Measurements from ENCODE around the gene TTC9C.
A peak's percentile ranks its signal among the peaks of the same experiment; 100 is the strongest.

The TTC9C gene, protein sequence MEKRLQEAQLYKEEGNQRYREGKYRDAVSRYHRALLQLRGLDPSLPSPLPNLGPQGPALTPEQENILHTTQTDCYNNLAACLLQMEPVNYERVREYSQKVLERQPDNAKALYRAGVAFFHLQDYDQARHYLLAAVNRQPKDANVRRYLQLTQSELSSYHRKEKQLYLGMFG

DNA sequence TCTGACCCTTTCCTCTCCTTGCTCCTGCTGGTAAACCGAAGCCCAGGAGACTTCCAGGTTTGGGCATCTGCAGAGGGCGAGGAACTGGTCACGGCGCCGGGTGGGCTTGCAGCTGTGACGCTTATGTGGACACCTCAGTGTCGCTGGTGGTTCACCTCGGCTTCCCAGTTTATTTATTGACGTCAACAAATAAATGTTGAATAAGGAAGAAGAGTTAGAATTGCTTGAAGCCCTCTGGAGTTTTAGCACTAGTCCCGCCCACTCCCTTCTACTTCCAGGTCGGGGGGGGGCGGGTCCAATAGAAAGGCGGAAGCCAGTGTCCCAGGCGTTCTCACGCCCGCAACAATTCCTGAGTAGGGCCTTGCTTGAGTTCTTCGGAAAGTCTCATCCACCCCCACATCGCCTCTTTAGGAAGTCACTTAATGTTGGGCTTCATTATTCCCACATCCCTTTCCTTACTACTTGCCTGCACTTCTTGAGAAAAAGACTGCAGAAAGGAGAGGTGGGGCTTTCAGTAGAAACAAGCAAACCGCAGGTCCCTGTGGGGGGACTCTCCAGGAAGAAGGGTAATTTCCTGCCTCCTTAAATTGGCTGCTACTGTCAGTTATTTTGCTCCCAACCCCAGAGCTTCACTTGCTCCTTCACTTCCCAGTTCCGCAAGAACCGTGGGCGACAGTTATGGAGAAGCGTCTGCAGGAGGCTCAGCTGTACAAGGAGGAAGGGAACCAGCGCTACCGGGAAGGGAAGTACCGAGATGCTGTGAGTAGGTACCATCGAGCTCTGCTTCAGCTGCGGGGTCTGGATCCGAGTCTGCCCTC lies at the start of gene TTC9C:
TTC9C (plus strand) TSS at position 316 of the 818 bp plus-strand sequence; CDS start at position 679, 363 bp downstream.
- H3K27ac ChIP-seq = peak within 1 kb of the TSS; percentile 99
- ChIA-PET POLR2A (ENCODE audit: low non-redundant PET) (interaction anchor here (0.7 to 1.8 kb wide), 4 partner anchors 26 to 106 kb away, joined by 3 to 8 read pairs (median 5); partner anchors contain the start of genes B3GAT3, C11orf98, CSKMT and POLR2G), CTCF (interaction anchor here (0.6 to 2.7 kb wide), 3 partner anchors 47 to 60 kb away, joined by 3 to 16 read pairs (median 4); no protein-coding TSS in a partner anchor)
- DNase-seq (ENCODE audit: low spot score) = peak; percentile 90
- TF ChIP-seq, protein P1, sequence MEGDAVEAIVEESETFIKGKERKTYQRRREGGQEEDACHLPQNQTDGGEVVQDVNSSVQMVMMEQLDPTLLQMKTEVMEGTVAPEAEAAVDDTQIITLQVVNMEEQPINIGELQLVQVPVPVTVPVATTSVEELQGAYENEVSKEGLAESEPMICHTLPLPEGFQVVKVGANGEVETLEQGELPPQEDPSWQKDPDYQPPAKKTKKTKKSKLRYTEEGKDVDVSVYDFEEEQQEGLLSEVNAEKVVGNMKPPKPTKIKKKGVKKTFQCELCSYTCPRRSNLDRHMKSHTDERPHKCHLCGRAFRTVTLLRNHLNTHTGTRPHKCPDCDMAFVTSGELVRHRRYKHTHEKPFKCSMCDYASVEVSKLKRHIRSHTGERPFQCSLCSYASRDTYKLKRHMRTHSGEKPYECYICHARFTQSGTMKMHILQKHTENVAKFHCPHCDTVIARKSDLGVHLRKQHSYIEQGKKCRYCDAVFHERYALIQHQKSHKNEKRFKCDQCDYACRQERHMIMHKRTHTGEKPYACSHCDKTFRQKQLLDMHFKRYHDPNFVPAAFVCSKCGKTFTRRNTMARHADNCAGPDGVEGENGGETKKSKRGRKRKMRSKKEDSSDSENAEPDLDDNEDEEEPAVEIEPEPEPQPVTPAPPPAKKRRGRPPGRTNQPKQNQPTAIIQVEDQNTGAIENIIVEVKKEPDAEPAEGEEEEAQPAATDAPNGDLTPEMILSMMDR (conservative IDR thresholded peaks at IDR 0.05; ENCODE audit: low read depth) = no peak

DNA sequence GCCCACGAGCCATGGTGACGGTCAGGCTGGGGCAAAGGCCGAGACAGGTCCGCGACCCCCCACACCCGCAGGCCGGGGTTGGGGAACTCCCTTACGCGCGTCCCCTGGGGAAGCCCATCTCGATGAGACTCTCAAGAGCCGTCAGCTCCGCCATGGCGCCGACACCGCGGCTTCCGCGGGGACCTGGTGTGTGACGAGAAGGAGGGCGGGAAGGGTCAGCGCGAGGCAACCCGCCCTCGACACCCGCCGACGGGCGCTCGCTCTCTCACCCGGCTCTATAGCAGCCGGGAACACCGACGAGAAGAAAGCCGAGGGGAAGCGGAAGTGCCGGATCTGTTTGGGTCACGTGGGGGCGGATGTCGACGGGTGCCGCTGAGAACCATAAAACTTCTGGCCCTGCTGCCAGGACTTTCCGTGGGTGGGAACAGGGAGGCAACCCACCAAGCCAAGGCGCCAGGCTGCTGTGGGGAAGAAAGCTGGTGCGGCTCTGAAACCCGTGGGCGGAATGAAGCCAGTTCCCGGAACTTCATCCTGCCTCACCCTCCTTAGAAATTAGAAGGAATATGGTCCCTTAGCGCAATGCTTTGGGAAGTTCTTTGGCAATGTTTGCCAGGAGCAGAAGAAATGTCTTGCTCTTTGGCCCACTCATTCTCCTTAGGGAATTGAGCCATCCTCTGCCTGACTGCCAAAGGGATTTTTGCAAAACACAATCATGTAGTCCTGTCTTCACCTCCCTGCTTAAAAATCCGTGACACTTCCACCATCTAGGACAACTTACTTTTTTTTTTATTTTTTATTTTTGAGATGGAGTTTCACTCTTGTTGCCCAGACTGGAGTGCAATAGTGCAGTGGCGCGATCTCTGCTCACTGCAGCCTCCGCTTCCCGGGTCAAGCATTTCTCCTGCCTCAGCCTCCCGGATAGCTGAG lies 49.3 kb upstream of the TTC9C start, which contains the start of gene UBXN1:
UBXN1 (minus strand) TSS at position 304 of the 927 bp plus-strand sequence; CDS start at position 154, 150 bp downstream.
- ChIA-PET POLR2A (ENCODE audit: low non-redundant PET) (interaction anchor here (0.9 to 1.1 kb wide), 2 partner anchors 30 to 47 kb away, joined by 4 to 6 read pairs; no protein-coding TSS in a partner anchor), CTCF (no interaction called here)
- DNase-seq (ENCODE audit: low spot score) = peak; percentile 79
- peak within 1 kb of the TSS; percentile 88 for H3K27ac ChIP-seq
- TF ChIP-seq, protein P1 (conservative IDR thresholded peaks at IDR 0.05; ENCODE audit: low read depth) = no peak

DNA sequence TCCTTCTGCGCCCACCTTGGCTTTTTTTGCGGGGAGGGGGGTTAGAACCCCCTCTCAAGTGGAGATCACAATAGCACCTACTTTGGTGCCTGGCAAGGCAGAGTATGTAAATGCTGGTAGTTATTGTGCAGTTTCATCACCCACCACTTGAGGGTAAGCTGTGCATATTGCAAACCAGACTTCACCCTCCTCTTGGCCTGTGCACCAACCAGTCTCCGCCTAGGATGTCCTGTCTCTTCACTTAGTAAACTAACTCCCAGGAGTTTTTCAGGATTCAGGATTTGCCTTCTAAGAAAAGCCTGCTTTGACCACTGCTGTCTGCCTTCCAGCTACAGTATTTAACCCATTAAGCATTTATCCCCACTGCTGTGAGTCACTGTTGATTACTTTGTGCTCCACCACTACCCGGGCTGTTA lies 47.5 kb upstream of the TTC9C start:
- DNase-seq (ENCODE audit: low spot score) = peak; percentile 69
- TF ChIP-seq, protein P1 (conservative IDR thresholded peaks at IDR 0.05; ENCODE audit: low read depth) = peak; percentile 71
- ChIA-PET POLR2A (ENCODE audit: low non-redundant PET) (interaction anchor here (0.5 to 1.1 kb wide), 4 partner anchors 11 to 80 kb away, joined by 4 to 8 read pairs (median 6); no protein-coding TSS in a partner anchor), CTCF (interaction anchor here (0.6 to 2.5 kb wide), 9 partner anchors 8 to 538 kb away, joined by 3 to 17 read pairs (median 6); partner anchors contain the start of genes HNRNPUL2, LRRN4CL and TTC9C)
- H3K27ac ChIP-seq = peak overlapping the region; percentile 88

DNA sequence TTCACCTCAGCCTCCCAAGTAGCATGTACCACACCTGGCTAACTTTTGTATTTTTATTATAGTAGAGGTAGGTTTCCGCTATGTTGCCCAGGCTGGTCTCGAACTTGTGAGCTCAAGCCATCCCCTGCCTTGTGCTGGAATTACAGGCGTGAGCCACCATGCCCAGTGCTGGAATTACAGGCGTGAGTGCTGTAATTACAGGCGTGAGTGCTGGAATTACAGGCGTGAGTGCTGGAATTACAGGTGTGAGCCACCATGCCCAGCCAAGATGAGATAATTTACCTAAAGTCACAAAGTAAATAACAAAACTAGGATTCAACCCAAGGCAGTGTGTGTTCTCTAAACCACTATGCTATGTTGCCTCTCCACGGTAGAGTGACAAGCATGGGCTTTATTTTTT lies 45.8 kb upstream of the TTC9C start:
- H3K27ac ChIP-seq = no peak overlapping the region
- DNase-seq (ENCODE audit: low spot score) = no peak
- TF ChIP-seq, protein P1 (conservative IDR thresholded peaks at IDR 0.05; ENCODE audit: low read depth) = no peak
- POLR2A ChIA-PET (ENCODE audit: low non-redundant PET) = no interaction called here
- CTCF ChIA-PET = interaction anchor here (2.5 kb wide), 1 partner anchor 12 kb away, joined by 17 read pairs; no protein-coding TSS in a partner anchor

DNA sequence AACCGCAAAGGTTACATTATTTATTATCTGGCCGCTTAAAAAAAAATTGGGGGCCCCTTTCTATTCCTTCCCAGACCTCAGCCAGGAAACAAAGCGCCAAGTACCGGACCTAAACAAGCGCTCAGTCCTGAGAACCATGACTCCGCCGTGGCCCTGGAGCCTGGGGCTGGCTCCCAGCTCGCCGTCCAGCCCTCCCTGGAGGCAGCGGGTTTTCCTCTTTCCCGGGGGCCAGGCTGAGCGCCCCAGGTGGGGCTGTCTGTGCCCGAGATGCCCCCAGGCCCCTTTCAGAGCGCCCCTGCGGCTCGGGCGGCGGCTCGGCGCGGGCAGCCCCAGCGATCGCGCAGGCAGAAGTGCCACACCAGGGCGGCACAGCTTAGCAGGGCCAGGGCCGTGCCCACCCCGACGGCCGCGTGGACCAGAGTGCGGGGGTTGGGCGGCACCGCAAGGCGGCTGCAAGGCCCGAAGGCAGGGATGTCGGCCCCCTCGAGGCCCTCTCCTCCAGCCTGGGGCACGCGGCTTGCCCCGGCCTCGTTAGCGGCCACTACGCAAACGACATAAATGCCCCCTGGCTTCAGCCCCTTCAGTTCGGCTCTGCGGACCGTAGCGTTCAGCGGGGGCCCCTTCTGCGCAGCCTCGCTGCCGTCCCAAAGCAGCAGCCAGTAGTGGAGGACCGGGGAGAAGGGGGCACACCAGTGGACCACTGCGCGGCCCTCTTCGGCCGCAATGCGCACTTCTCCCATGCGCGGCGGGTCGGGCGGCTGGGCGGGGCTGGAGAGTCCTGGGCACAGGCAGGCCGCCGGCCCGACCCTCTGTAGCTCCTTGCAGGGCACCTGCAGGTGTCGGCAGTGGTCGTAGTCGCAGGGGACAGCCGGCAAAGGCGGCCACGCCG lies 40.5 kb upstream of the TTC9C start:
- TF ChIP-seq, protein P1 (conservative IDR thresholded peaks at IDR 0.05; ENCODE audit: low read depth) = no peak
- no peak overlapping the region for H3K27ac ChIP-seq
- ChIA-PET POLR2A (ENCODE audit: low non-redundant PET) (no interaction called here), CTCF (interaction anchor here (0.6 kb wide), 1 partner anchor 38 kb away, joined by 3 read pairs; no protein-coding TSS in a partner anchor)
- DNase-seq (ENCODE audit: low spot score) = no peak

All from RWPE1 (cell line).